GM19468 (cell line): ENCODE data around the gene LGALS13.

Experiments used
- ATAC-seq: cut with Tn5 transposase; IDR thresholded peaks from one replicate; pipeline ENCODE4 v1.9.1; 2021; ENCODE audit warnings: mild to moderate bottlenecking, moderate library complexity, moderate number of reproducible peaks; ENCODE audit not compliant: unreplicated experiment; ENCODE audit errors: extremely low read depth

Gene LGALS13, protein sequence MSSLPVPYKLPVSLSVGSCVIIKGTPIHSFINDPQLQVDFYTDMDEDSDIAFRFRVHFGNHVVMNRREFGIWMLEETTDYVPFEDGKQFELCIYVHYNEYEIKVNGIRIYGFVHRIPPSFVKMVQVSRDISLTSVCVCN

DNA sequence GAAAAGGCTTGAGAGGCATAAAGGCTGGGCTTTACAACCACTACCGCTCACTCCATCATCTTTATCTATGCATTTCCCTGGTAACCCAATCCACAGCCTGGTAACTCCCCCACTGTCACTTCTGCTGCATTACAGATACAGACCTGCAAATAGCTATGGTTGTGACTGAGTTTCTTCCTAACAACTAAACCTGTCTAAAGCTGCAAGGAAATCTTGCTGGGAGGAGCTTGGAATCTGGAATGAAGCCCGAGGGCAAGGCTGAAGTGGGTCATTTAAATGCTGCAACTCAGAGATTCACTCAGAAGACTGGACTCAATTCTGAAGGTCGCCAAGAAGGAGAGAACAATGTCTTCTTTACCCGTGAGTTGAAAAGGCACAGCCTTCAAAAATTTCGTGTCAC is at the start of gene LGALS13:
Gene LGALS13, plus strand, starts transcription at position 301 of the 400 bp plus-strand sequence. Its CDS starts 45 bp downstream, at position 346.
- no peak for ATAC-seq

GRCh38 chr19:39553082-39553652 is 49.2 kb upstream of the LGALS13 start:
- ATAC-seq = no peak

DNA sequence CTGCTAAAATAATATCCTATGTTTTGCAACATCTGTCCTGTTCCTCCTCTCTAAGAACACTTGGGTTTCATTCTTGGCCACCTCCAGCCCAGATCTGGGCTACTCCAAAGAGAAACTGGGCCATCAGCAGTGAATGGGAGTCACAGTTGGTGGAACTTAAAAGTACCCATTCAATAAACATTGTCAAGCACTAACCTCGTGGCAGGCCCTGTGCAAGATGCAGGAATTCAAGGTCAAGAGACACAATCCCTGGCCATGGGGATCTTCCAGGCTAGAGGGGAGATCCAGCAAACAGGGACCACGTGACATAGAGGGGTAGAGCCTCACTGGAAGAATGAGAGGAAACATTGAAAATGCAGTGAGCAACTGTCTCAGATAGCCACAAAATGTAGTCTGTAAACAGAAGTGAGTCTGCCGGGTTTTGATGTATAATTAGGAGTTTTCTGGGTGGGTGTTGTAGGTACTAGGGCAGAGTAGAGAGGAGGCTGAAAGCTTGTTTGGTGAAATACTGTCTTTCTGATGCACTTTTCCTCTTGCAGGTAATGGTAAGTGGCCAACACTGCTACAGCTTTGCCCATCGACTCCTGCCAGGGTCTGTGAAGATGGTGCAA is 47.5 kb upstream of the LGALS13 start:
- no peak for ATAC-seq

DNA sequence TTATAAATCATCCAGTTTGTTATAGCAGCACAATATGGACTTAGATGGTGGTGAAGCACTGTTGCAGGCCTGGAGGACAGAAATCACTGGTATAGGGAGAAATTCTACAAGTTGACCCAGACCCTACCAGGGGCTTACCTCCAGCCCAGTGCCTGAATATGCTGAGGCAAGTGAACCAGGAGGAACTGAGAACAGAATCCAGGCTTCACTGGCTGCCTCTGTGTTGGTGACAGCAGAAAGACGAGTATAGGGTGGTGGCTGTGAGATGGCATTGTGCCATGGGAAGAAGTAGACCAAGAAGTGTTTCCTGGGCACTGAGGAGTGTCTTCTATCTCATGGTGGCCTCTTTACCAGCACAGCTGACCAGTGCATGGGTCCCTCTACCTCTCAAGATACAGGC is 46.4 kb upstream of the LGALS13 start:
- ATAC-seq = no peak

DNA sequence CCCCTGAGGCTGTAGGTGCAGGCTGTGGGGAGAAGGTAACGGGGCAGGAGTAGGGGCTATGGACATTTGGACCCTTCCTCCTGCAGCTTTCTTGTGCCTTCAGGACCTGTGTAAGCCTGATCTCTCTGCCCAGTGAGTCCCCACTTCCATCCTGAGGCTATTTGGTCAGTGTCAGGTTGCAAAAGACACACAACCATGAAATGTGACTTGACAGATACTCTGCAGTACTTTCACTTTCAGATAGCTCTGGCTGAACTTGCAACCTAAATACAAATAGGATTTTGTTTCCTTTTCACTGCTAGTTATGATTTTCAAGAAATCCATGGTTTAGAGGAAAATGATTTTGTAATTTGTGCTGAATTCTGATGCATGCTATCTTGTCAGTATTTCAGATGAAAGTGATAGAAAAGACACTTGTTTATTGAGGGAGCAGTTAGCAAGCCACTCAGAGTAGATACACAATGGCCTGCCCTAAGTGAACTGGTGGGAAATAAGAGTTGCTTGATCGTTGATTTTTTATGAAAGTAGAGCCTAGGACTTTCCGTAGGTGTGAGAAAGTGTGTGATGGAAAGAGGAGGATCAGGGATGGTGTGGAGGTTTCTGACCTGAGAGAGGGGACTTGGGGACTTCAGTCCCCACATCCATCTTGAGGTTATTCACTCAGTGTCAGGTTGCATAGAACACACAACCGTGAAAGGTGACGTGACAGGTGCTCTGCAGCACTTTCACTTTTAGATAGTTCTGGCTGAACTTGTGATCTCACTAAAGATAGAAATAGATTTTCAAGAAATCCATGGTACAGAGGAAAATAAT is 44.3 kb upstream of the LGALS13 start:
- no peak for ATAC-seq

DNA sequence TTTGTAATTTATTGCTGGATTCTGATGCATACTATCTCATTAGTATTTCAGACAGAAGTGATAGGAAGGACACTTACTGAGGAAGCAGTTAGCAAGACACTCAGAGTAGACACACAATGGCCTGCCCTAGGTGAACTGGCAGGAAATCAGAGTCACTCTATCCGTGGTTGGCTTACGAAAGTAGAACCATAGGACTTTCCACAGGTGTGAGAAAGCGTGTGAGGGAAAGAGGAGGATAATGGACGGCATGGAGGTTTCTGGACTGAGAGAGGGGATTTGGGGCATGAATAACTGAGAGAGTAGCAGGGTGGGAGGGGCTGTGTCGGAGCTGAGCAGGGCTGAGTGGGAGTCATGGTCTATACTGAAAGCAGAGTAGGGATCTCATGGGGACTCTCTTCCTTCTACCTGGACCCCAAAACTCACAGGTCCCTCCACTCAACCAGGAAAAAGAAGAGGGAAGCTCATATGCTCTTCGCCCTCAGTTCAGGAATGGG is 43.7 kb upstream of the LGALS13 start:
- no peak for ATAC-seq

GRCh38 chr19:39563408-39563807 is 38.9 kb upstream of the LGALS13 start:
- no peak for ATAC-seq

DNA sequence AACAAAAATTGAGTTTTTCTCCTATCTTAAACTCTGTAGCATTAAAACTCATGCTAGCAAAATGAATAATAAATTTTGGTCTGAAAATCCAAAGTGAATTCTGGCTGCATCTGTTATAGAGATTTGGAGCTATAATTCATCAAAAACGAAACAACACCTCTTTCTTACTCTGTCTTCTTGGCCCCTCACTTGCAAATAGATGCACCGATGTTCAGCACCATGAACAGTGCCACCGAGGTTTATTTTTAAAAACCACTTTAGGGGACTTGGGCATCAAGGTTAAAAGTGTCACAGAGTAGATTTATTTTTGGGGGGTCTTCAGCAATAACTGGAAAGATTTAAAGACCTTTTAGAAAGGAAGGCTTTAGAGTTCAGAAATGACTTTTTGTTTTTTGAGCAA is 36.3 kb upstream of the LGALS13 start:
- ATAC-seq = no peak

DNA sequence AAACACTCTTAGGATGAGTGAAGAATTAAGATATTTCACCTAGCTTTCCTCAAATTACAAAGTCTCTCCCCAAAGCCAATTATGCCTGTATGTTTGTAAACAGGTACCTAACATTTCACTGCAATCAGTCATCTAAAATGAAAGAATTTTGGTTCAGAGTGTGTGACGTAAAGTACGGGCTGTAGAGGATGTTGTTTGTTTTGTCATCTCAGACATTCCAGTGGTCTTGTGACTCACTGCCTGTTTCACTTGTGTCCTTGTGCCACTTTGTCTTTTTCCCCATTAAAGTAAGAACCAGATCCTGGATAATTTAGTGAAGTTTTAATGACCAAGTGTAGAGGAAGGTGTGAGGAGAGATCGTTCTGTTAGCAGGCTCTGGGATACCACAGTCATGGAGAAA is 33.7 kb upstream of the LGALS13 start:
- no peak for ATAC-seq

GRCh38 chr19:39582442-39582841 is 19.9 kb upstream of the LGALS13 start:
- no peak for ATAC-seq

DNA sequence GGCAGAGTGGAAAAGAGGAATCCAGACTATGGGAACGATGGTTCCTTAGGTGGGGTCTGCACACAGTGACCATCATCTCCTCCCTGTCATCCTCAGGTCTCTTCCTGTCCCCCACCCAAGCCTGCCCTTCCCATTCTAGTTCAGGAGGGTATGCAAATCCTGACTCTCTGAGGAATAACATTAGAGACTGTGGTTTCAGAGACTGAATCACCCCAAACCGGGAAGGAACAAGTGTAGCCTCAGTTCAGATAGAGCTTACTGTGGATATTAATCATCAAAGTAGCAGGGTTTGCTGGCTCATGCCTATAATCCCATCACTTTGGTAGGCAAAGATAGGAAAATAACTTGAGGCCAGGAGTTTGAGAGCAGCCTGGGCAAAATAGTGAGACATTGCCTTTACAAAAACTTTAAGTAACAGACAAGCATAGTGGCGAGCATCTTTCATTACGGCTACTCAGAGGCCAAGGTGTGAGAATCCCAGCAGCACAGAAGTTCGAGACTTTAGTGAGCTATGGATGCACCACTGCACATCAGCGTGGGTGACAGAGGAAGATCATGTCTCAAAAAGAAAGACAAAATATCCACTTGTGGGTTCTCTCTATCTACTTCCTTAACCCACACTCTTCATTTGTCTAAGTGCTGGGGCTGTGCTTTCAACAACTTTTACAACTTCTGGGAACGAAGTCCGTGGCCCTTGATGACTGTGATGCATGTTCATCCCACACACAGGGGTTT is 19.3 kb upstream of the LGALS13 start:
- no peak for ATAC-seq

DNA sequence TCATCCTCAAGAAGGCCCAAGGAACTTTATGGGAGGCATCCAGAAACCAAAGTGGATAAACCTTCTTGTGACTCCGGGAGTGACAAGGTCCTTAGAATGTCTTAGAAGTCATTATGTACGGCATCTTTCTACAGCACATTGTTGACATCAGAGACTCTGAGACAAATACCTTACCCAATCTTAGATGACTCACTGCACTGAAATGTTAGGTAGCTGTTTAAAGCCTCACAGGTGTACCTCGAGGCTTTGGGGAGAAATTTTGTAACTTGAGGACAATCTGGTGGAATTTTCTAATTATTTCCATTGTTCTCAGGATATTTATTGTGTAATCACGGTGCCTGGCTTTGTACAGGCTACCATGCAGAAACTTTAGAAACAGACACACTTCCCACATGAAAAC is 14.8 kb upstream of the LGALS13 start:
- ATAC-seq = no peak

GRCh38 chr19:39588066-39588465 is 14.3 kb upstream of the LGALS13 start:
- no peak for ATAC-seq

GRCh38 chr19:39590265-39590664 is 12.1 kb upstream of the LGALS13 start:
- ATAC-seq = no peak

DNA sequence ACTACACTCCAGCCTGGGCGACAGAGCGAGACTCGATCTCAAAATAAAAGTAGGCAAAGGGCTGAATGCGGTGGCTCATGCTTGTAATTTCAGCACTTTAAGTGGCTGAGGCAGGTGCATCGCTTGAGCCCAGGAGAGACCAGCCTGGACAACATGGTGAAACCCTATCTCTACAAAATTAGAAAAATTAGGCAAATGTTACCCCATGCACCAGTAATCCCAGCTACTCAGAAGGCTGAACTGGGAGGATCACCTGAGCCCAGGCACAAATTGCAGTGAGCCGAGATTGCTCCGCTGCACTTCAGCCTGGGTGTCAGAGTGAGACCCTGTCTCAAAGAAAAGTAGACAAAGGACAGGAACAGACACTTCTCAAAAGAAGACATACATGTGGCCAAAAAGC is 9.9 kb upstream of the LGALS13 start:
- no peak for ATAC-seq

DNA sequence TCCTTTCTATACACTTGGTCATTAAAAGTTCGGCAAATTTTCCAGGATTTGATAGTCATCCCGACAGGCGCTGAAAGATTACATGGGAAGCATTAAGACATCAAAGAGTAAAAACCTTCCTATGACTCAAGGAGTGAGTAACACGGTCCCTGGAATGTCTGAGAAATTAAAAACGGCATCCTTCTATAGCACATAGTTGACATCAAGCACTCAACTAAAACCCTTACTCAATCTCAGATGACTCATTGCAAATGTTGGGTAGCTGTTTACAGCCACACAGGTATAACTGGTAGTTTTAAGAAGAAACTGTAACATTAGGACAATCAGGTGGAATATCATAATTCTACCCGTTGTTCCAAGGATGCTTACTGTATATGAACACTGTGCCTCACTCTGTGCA is 6.4 kb upstream of the LGALS13 start:
- no peak for ATAC-seq

- ATAC-seq = no peak
These were observed 5.4 kb upstream of the LGALS13 start for GRCh38 chr19:39596911-39597310.

GRCh38 chr19:39599116-39599515 is 3.2 kb upstream of the LGALS13 start:
- no peak for ATAC-seq

DNA sequence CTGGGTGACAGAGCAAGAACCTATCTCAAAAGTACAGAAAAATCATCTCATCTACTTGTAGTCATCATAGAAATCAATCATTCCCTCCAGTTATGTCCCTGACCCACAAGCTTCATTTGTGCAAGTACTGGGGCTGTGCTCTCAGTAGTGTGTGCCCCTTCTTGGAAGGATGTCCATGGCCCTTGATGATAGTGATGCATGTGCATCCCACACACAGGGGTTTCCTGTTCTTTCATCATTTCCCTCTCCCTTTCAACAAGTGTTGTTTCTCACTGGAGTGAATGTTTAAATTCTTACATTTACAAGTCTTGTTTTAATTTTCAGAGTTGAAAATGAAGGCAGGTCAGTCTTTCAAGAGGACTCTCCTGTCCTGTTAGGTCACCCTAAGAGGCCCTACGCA is 1.5 kb downstream of the LGALS13 start:
- ATAC-seq = no peak

- ATAC-seq = no peak
These were observed 4.7 kb downstream of the LGALS13 start for GRCh38 chr19:39607021-39607420.
